ENCODE results near the gene MIPEP.

The MIPEP gene

GRCh38 chr13:23871616-23872220 lies 17.5 kb downstream of the MIPEP start:
- peak; percentile 36 for DNase-seq (ENCODE audit: low read depth)
- in situ Hi-C loops (cut with HindIII; ENCODE audit: low sequenced_read_pairs), result loop anchor here (25.0 kb wide), 1 partner anchor 409 kb away; no protein-coding TSS in a partner anchor
- no peak overlapping the region for H3K4me3 ChIP-seq (ENCODE audit: low read depth, low read length)
- no peak for TF ChIP-seq CTCF (IDR thresholded peaks at IDR 0.05; ENCODE audit: low read depth, low read length, missing control alignments)

- in situ Hi-C loops (cut with HindIII; ENCODE audit: low sequenced_read_pairs), result loop anchor here (25.0 kb wide), 1 partner anchor 408 kb away; no protein-coding TSS in a partner anchor
- no peak overlapping the region for H3K4me3 ChIP-seq (ENCODE audit: low read depth, low read length)
- no peak for DNase-seq (ENCODE audit: low read depth)
- TF ChIP-seq CTCF (IDR thresholded peaks at IDR 0.05; ENCODE audit: low read depth, low read length, missing control alignments), result no peak
These were observed 18.7 kb downstream of the MIPEP start for GRCh38 chr13:23870356-23871140.

GRCh38 chr13:23868521-23868920 lies 20.7 kb downstream of the MIPEP start:
- no peak overlapping the region for H3K4me3 ChIP-seq (ENCODE audit: low read depth, low read length)
- in situ Hi-C loops (cut with HindIII; ENCODE audit: low sequenced_read_pairs), result loop anchor here (25.0 kb wide), 1 partner anchor 406 kb away; no protein-coding TSS in a partner anchor
- peak; percentile 43 for DNase-seq (ENCODE audit: low read depth)
- TF ChIP-seq CTCF (IDR thresholded peaks at IDR 0.05; ENCODE audit: low read depth, low read length, missing control alignments), result no peak

GRCh38 chr13:23867027-23867491 lies 22.1 kb downstream of the MIPEP start:
- H3K4me3 ChIP-seq (ENCODE audit: low read depth, low read length), result no peak overlapping the region
- in situ Hi-C loops (cut with HindIII; ENCODE audit: low sequenced_read_pairs), result loop anchor here (25.0 kb wide), 1 partner anchor 405 kb away; no protein-coding TSS in a partner anchor
- DNase-seq (ENCODE audit: low read depth), result no peak
- TF ChIP-seq CTCF (IDR thresholded peaks at IDR 0.05; ENCODE audit: low read depth, low read length, missing control alignments), result no peak

- H3K4me3 ChIP-seq (ENCODE audit: low read depth, low read length), result no peak overlapping the region
- in situ Hi-C loops (cut with HindIII; ENCODE audit: low sequenced_read_pairs), result loop anchor here (25.0 kb wide), 1 partner anchor 404 kb away; no protein-coding TSS in a partner anchor
- TF ChIP-seq CTCF (IDR thresholded peaks at IDR 0.05; ENCODE audit: low read depth, low read length, missing control alignments), result no peak
- no peak for DNase-seq (ENCODE audit: low read depth)
These were observed 22.7 kb downstream of the MIPEP start for GRCh38 chr13:23866420-23867026.

GRCh38 chr13:23865906-23866305 lies 23.3 kb downstream of the MIPEP start:
- TF ChIP-seq CTCF (IDR thresholded peaks at IDR 0.05; ENCODE audit: low read depth, low read length, missing control alignments), result no peak
- no peak overlapping the region for H3K4me3 ChIP-seq (ENCODE audit: low read depth, low read length)
- no peak for DNase-seq (ENCODE audit: low read depth)
- in situ Hi-C loops (cut with HindIII; ENCODE audit: low sequenced_read_pairs), result loop anchor here (25.0 kb wide), 1 partner anchor 404 kb away; no protein-coding TSS in a partner anchor
